ENCODE data around the gene GPR152. TPM values are rescaled to one million over a fixed set of nuclear protein-coding genes. Genes with fewer than 3 reads are reported as not detected.

Gene GPR152
- total RNA-seq, 1 experiment from 2014 or later = not detected

- peak; percentile 99 for TF ChIP-seq YY1 (IDR thresholded peaks at IDR 0.05; ENCODE audit: extremely low read depth, insufficient replicate concordance, low read depth, low read length)
- no peak for TF ChIP-seq TCF7L2 (IDR thresholded peaks at IDR 0.05; ENCODE audit: borderline replicate concordance, extremely low read depth, insufficient read depth, insufficient read length)
- no peak for TF ChIP-seq SIN3A (IDR thresholded peaks at IDR 0.05; ENCODE audit: low read depth)
- TF ChIP-seq ELF1 (IDR thresholded peaks at IDR 0.05; ENCODE audit: borderline replicate concordance, low read depth) = no peak; the same call in 1 of the 2 replicates
- TF ChIP-seq EZH2 (IDR thresholded peaks at IDR 0.05) = no peak
- 0 out of 6 replicates have a peak, but pooled peaks of 1 of the 3 experiments have one; percentile 11 for TF ChIP-seq CTCF (IDR thresholded peaks at IDR 0.05 in 2 of 3, conservative IDR thresholded peaks at IDR 0.05 in 1 of 3; ENCODE audit: borderline replicate concordance in 1 of 3, insufficient read depth in 1 of 3, low read depth in 2 of 3, low read length in 2 of 3)
- no peak for TF ChIP-seq REST (IDR thresholded peaks at IDR 0.05; ENCODE audit: low read depth)
- no peak for TF ChIP-seq CEBPB (IDR thresholded peaks at IDR 0.05; ENCODE audit: low read depth)
- no peak for TF ChIP-seq POLR2A (IDR thresholded peaks at IDR 0.05; ENCODE audit: borderline replicate concordance, extremely low read depth, insufficient read depth, insufficient read length)
Measured at GRCh38 chr11:67482827-67483798, 30.6 kb upstream of the GPR152 start, which contains the start of gene AIP (continued).

All from HCT116 (cell line).